Stimulated activated CD4-positive, alpha-beta T cell treated with anti-CD3 and anti-CD28 coated beads, Interleukin-15, amount 100 ng/mL, for 48 hours (primary cell): ENCODE data around the gene GPR143.
"Not testable (repeated sequence)": the region's sequence is repeated elsewhere in the genome, so short reads cannot be mapped to it uniquely, and the experiment has no call there.

ENCODE experiments used
- DNase-seq, 2 donors: peaks; one replicate each; pipeline ENCODE4 v3.0.0-alpha.2; 2020; ENCODE audit warnings: low read depth in 2 of 2

GPR143 gene

GRCh38 chrX:9765737-9766097 is at the start of gene GPR143:
Gene GPR143 (minus strand): TSS chrX:9765847. CDS start chrX:9765817, 30 bp downstream.
- no peak for DNase-seq

DNA sequence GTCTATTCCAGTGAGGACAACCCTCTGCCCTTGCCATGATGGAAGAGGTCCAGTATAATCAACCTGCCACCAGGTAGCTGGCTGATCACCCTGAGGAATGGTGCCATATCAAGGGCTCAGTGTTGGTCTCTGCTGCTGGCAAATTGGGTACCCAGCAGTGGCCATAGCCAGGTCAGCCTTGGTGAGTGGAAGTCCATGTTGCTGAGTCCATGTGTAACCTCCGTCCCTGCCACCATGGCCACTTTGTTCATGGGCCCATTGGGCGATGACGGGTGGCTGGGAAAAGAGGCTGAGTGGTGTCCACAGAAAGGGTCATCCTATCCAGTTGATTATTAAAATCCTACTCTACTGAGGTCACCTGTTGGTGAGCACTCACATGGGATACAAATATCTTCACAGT is 45.4 kb upstream of the GPR143 start:
- DNase-seq: not testable (repeated sequence)

DNA sequence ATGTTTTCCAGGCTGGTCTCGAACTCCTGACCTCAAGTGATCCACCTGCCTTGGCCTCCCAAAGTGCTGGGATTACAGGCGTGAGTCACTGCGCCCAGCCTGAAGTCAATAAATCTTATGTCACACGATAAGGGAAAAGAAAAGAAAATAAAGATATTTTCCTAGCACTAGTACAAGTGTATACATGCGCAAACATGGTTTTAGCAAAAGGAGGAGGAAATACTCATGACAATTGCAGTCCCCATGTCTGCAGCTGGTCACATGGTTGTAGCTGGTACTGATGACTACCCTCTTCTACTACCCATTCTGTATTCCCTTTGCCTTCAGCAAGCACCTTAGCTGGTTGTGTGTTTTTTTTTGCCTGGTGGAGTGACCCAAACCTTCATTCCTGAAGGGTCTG is 44.2 kb upstream of the GPR143 start:
- not testable (repeated sequence) for DNase-seq

DNA sequence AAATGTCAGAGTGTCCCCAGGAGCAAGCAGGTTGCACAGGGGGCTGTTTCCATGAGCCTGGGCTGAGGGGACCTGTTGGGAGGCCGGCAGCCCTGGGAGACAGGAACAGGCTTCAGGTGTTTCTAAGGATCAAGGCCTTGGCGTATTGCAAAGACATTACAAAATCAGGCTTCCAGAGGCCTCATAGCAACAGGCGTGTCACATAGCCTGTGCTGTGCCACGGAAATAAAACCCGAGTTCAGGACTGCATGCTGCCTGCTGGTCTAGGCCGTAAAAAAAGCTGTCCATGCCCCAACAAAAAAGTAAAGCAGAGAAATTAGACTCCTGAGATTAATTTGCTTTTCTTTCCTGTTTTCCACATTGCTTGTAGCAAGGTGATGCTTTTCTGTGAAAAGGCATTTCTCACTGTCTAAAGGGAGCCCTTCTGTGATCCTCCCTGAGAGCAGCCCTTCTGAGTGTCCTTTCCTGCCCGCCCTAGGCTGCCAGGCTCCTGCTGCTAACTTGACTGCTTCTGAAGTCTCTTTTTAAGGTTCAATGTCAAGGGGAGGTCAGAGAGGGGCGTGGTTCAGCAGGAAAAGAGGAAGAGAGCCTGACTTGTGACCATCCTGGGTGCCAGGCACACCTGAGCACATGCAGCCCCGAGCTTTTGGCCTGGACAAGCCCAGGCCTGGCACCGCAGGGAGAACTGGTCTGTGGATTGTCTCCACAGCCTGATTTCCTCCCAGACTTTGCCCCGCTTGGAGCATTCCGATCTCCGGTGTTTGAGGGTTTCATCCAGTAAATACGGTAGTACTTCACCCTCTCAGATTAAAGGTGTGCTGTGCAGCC is 41.9 kb upstream of the GPR143 start:
- no peak for DNase-seq

- DNase-seq: no peak
Observed at GRCh38 chrX:9805956-9806355, 40.3 kb upstream of the GPR143 start.

GRCh38 chrX:9804444-9804843 is 38.8 kb upstream of the GPR143 start:
- no peak for DNase-seq

- DNase-seq: no peak
Observed at GRCh38 chrX:9802737-9803136, 37.1 kb upstream of the GPR143 start.

- no peak for DNase-seq
Observed at GRCh38 chrX:9797384-9798360, 32.0 kb upstream of the GPR143 start.

GRCh38 chrX:9794495-9794894 is 28.8 kb upstream of the GPR143 start:
- no peak for DNase-seq

GRCh38 chrX:9790866-9791265 is 25.2 kb upstream of the GPR143 start:
- DNase-seq: no peak

GRCh38 chrX:9789555-9789954 is 23.9 kb upstream of the GPR143 start:
- no peak for DNase-seq

- DNase-seq: no peak
Observed at GRCh38 chrX:9788911-9789310, 23.3 kb upstream of the GPR143 start.

DNA sequence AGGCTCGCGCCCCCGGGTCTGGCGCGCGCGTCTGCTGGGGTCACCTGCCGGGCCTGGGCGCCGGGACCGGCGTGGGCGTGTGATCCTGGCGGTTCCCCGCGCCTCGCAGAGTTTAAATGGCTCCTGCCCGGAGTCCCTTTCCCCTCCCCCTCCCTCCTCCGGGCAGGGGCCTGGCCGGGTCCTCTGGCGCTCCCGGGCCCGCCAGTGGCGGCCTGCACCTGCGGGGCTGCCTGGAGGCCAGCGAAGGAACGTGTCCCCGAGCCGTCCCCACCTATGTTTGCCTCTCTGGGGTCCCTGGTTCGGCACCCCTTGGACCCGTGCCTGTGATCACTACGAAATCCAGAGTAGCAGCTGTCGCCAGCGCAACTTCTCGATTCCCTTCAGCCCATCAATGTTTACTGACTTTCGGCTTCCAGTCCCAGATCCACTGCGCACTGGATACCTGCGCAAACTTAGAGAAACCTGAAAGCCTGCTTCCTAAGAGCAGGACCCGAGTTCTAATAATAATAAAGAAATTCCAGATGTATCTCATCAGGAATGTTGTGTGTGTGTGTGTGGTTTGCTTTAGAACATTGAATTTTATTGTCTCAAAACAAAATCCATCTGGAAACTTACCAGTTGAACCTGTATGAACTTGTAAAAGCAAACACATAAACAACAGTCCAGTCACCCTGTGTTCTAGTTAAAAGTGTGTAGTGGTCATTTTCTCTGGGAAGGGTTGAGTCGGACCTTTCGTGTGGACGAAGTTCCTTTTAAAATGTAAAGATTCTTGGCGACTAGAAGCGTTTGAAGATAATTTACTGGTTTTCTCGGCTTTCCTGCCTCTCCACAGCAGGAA is 21.4 kb upstream of the GPR143 start:
- DNase-seq: no peak

GRCh38 chrX:9785944-9786797 is 20.5 kb upstream of the GPR143 start, which contains the start of gene SHROOM2:
Gene SHROOM2 (plus strand): TSS chrX:9786429. CDS start chrX:9786546, 117 bp downstream.
- DNase-seq: no peak

DNA sequence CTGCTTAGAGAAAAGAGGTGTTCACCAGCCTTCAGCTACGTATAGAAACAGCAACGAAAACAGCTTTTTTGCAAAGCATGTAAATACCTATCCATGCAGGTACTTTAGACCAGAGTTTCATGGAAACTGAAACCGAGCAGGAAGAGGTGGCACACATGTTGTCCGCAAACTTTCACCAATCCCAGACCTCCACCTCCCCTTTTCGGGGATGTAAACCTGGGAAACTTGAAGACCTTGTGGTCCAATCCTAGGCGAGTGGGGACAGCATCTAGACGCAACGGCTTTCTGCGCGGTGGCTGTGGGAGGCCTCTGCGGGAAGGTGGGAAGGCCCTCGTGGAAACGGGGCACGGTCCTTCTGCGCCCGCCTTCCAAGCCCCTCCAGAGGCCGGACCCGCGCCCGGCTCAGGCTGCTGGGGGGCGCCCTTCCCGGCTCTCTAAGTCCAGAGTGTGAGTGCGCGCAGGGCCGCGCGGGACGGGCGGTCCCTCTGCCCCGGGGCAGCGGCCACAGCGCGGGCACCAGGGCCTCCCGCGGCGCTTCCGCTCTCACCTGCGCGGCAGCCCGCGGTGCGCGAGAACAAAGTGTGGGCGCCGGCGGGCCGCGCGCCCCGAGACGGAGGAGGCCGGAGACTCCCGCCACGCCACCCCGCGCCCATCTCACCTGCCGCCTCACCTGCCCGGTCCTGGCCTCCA is 19.8 kb upstream of the GPR143 start:
- no peak for DNase-seq

DNA sequence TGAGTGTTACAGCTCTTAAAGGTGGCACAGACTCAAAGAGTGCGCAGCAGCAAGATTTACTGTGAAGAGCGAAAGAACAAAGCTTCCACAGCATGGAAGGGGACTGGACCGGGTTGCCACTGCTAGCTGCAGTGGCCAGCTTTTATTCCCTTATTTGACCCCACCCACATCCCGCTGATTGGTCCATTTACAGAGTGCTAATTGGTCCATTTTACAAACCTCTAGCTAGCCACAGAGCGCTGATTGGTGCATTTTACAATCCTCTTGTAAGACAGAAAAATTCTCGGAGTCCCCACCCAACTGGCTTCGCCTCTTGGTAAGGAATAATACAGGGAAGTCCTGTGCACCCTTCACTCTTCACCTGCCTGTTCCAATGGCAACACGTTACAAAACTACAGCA is 18.7 kb upstream of the GPR143 start:
- DNase-seq: no peak

DNA sequence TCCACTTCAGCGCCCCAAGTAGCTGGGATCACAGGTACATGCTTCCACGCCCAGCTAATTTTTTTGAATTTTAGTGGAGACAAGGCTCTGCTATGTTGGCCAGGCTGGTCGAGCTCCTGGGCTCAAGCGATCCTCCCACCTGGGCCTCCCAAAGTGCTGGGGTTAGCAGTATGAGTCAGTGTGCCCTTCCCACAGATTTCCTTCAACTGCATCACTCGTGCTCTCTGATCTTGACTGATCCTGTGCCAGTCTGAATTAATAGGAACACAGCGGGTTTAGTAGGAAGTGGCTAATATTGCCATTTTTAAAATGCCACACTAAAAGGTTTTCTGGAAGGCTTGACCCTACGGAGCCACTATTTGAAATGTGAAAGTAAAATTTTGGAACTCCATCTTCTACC is 16.3 kb upstream of the GPR143 start:
- DNase-seq: no peak

GRCh38 chrX:9775930-9776329 is 10.3 kb upstream of the GPR143 start:
- DNase-seq: no peak

GRCh38 chrX:9772943-9773342 is 7.3 kb upstream of the GPR143 start:
- DNase-seq: no peak

DNA sequence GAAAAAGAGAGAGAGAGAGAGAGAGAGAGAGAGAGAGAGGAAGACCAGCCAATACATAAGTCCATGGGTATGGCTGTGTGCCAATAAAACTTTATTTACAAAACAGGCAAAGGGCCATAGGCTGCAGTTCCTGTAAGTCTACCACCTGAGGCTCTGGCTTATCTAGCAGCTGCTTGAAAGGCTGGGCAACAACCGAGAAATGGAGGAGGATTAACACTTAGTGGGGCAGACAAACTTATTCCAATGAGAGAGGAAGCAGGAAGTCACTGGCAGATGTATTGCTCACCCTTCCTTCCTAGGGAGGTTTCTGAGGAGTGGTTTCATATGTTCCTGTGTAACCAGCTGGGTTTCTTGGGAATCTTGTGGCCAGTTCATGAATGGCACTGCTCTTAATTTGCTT is 4.7 kb upstream of the GPR143 start:
- DNase-seq: no peak
